CD4-positive, CD25-positive, alpha-beta regulatory T cell (primary cell): Measurements from ENCODE around the gene AUTS2. TPM values are rescaled to one million over a fixed set of nuclear protein-coding genes. Genes with fewer than 3 reads are reported as not detected.

ENCODE experiments used
- ATAC-seq, 2 donors: fragments of 150-1000 bp; cut with Tn5 transposase; one replicate each; pipeline ENCODE4 v1.10.0; 2021; ENCODE audit warnings: low read depth in 2 of 2, moderate number of reproducible peaks in 2 of 2, moderate library complexity in 1 of 2
- DNase-seq, 3 donors: peaks; one replicate each; pipeline versions ENCODE4 v3.0.0 to v3.0.0-alpha.2; 2012 to 2022; ENCODE audit warnings: mixed read lengths in 1 of 3
- H3K27ac ChIP-seq: one replicate; pipeline ENCODE4 v1.7.0; 2013; ENCODE audit warnings: mild to moderate bottlenecking, low read length; ENCODE audit not compliant: insufficient read depth, poor library complexity, severe bottlenecking
- H3K27me3 ChIP-seq: one replicate; pipeline ENCODE4 v1.7.0; 2013; ENCODE audit warnings: low read length; ENCODE audit not compliant: control insufficient read depth, insufficient read depth
- H3K36me3 ChIP-seq: one replicate; pipeline ENCODE4 v1.7.0; 2013; ENCODE audit warnings: mild to moderate bottlenecking, low read length, moderate library complexity; ENCODE audit not compliant: control insufficient read depth, insufficient read depth
- H3K4me1 ChIP-seq: 2 replicates; pipeline ENCODE4 v1.7.0; 2013; ENCODE audit warnings: mild to moderate bottlenecking, low read length; ENCODE audit not compliant: insufficient read depth, control insufficient read depth, poor library complexity, severe bottlenecking
- H3K4me3 ChIP-seq: one replicate; pipeline ENCODE4 v1.7.0; 2013; ENCODE audit warnings: low read depth, mild to moderate bottlenecking, low read length, moderate library complexity
- H3K9me3 ChIP-seq, 2 experiments: 1 replicate in 1 of 2; 2 replicates in 1 of 2; pipeline ENCODE4 v1.7.0; 2013; ENCODE audit warnings: low read length in 2 of 2, mild to moderate bottlenecking in 1 of 2, moderate library complexity in 1 of 2; ENCODE audit not compliant: control insufficient read depth in 2 of 2
- H3K27ac Mint-ChIP-seq, 3 donors: one replicate each; pipeline ENCODE4 v1.8.0; 2020 to 2022; ENCODE audit warnings: mild to moderate bottlenecking in 3 of 3, mixed read lengths in 3 of 3, moderate library complexity in 2 of 3
- H3K27me3 Mint-ChIP-seq: one replicate; pipeline ENCODE4 v1.8.0; 2022; ENCODE audit warnings: mild to moderate bottlenecking, mixed read lengths
- H3K36me3 Mint-ChIP-seq: one replicate; pipeline ENCODE4 v1.8.0; 2020; ENCODE audit warnings: mixed read lengths
- H3K4me1 Mint-ChIP-seq, 4 donors: one replicate each; pipeline ENCODE4 v1.8.0; 2020 to 2022; ENCODE audit warnings: mixed read lengths in 4 of 4, mild to moderate bottlenecking in 1 of 4
- H3K4me3 Mint-ChIP-seq, 4 donors: one replicate each; pipeline ENCODE4 v1.8.0; 2020 to 2022; ENCODE audit warnings: mild to moderate bottlenecking in 4 of 4, mixed read lengths in 4 of 4, moderate library complexity in 3 of 4
- H3K9me3 Mint-ChIP-seq, 7 donors: one replicate each; pipeline ENCODE4 v1.8.0; 2020 to 2022; ENCODE audit warnings: mixed read lengths in 7 of 7, mild to moderate bottlenecking in 3 of 7, moderate library complexity in 2 of 7
- polyA plus RNA-seq, 4 donors: library from polyadenylated mRNA; unstranded; fragments of 300-500 nt; fragmentation: Illumina TruSeq; gene quantifications; one replicate each; pipeline ENCODE4 v1.2.3, GENCODE V29; 2021
- total RNA-seq: library from RNA; stranded (reverse); gene quantifications from one replicate; pipeline ENCODE4 v1.2.3, GENCODE V29; 2022

Gene AUTS2
- total and polyA plus RNA-seq, 5 donors from 2014 or later, result 0.47 to 32.4 (median 0.74) TPM

GRCh38 chr7:70525991-70526390 is 927.7 kb downstream of the AUTS2 start:
- no peaks in the 10 kb centered on the region for H3K36me3 Mint-ChIP-seq
- H3K27me3 ChIP-seq, result no peaks in the 10 kb centered on the region
- no peak for ATAC-seq
- H3K36me3 ChIP-seq, result no peaks in the 10 kb centered on the region
- H3K27ac ChIP-seq, result no peak overlapping the region
- no peaks in the 10 kb centered on the region for H3K4me1 ChIP-seq
- H3K4me3 Mint-ChIP-seq, result no peak overlapping the region
- no peak overlapping the region for H3K4me3 ChIP-seq
- DNase-seq, result no peak
- H3K9me3 Mint-ChIP-seq, result peaks cover 0 to 9% (median 0%) of the 10 kb centered on the region in 7 donors
- no peaks in the 10 kb centered on the region for H3K9me3 ChIP-seq
- no peaks in the 10 kb centered on the region for H3K4me1 Mint-ChIP-seq
- H3K27me3 Mint-ChIP-seq, result no peaks in the 10 kb centered on the region
- no peak overlapping the region for H3K27ac Mint-ChIP-seq

GRCh38 chr7:70527520-70528115 is 929.3 kb downstream of the AUTS2 start:
- ATAC-seq (no peak), DNase-seq (no peak)
- Mint-ChIP-seq H3K4me1 (no peaks in the 10 kb centered on the region), H3K27ac (no peak overlapping the region), H3K36me3 (no peaks in the 10 kb centered on the region), H3K9me3 (peaks cover 0 to 9% (median 0%) of the 10 kb centered on the region in 7 donors), H3K27me3 (no peaks in the 10 kb centered on the region), H3K4me3 (no peak overlapping the region)
- H3K36me3 ChIP-seq, result no peaks in the 10 kb centered on the region
- H3K27me3 ChIP-seq, result no peaks in the 10 kb centered on the region
- H3K4me3 ChIP-seq, result no peak overlapping the region
- H3K9me3 ChIP-seq, result no peaks in the 10 kb centered on the region
- no peaks in the 10 kb centered on the region for H3K4me1 ChIP-seq
- no peak overlapping the region for H3K27ac ChIP-seq

GRCh38 chr7:70529436-70529835 is 931.2 kb downstream of the AUTS2 start:
- H3K9me3 ChIP-seq, result no peaks in the 10 kb centered on the region
- Mint-ChIP-seq H3K36me3 (no peaks in the 10 kb centered on the region), H3K27me3 (no peaks in the 10 kb centered on the region), H3K4me1 (no peaks in the 10 kb centered on the region), H3K27ac (no peak overlapping the region), H3K4me3 (no peak overlapping the region), H3K9me3 (peaks cover 0 to 13% (median 2%) of the 10 kb centered on the region in 7 donors)
- H3K4me1 ChIP-seq, result no peaks in the 10 kb centered on the region
- no peak overlapping the region for H3K4me3 ChIP-seq
- no peaks in the 10 kb centered on the region for H3K36me3 ChIP-seq
- H3K27ac ChIP-seq, result no peak overlapping the region
- ATAC-seq, result no peak
- no peaks in the 10 kb centered on the region for H3K27me3 ChIP-seq
- no peak for DNase-seq

GRCh38 chr7:70529914-70530585 is 931.8 kb downstream of the AUTS2 start:
- no peaks in the 10 kb centered on the region for H3K36me3 ChIP-seq
- H3K4me1 ChIP-seq, result no peaks in the 10 kb centered on the region
- Mint-ChIP-seq H3K9me3 (peaks cover 0 to 12% (median 2%) of the 10 kb centered on the region in 7 donors), H3K36me3 (no peaks in the 10 kb centered on the region), H3K27ac (no peak overlapping the region), H3K4me3 (no peak overlapping the region), H3K27me3 (no peaks in the 10 kb centered on the region), H3K4me1 (no peaks in the 10 kb centered on the region)
- H3K27me3 ChIP-seq, result no peaks in the 10 kb centered on the region
- H3K27ac ChIP-seq, result no peak overlapping the region
- H3K9me3 ChIP-seq, result no peaks in the 10 kb centered on the region
- no peak overlapping the region for H3K4me3 ChIP-seq
- ATAC-seq (no peak), DNase-seq (no peak)

GRCh38 chr7:70533614-70534013 is 935.3 kb downstream of the AUTS2 start:
- no peak overlapping the region for H3K27ac ChIP-seq
- no peak overlapping the region for H3K27ac Mint-ChIP-seq
- peaks cover 0 to 8% (median 2%) of the 10 kb centered on the region in 7 donors for H3K9me3 Mint-ChIP-seq
- no peak for DNase-seq
- H3K27me3 Mint-ChIP-seq, result peaks cover 4% of the 10 kb centered on the region
- H3K36me3 Mint-ChIP-seq, result no peaks in the 10 kb centered on the region
- H3K27me3 ChIP-seq, result no peaks in the 10 kb centered on the region
- H3K36me3 ChIP-seq, result no peaks in the 10 kb centered on the region
- H3K9me3 ChIP-seq, result no peaks in the 10 kb centered on the region
- no peaks in the 10 kb centered on the region for H3K4me1 Mint-ChIP-seq
- H3K4me3 Mint-ChIP-seq, result no peak overlapping the region
- no peaks in the 10 kb centered on the region for H3K4me1 ChIP-seq
- no peak for ATAC-seq
- H3K4me3 ChIP-seq, result no peak overlapping the region

GRCh38 chr7:70539205-70539604 is 940.9 kb downstream of the AUTS2 start:
- no peak for DNase-seq
- Mint-ChIP-seq H3K27ac (no peak overlapping the region), H3K4me1 (no peaks in the 10 kb centered on the region), H3K27me3 (peaks cover 4% of the 10 kb centered on the region), H3K9me3 (peaks cover 0 to 6% (median 0%) of the 10 kb centered on the region in 7 donors), H3K36me3 (no peaks in the 10 kb centered on the region), H3K4me3 (no peak overlapping the region)
- H3K4me3 ChIP-seq, result no peak overlapping the region
- no peak overlapping the region for H3K27ac ChIP-seq
- H3K9me3 ChIP-seq, result no peaks in the 10 kb centered on the region
- no peaks in the 10 kb centered on the region for H3K4me1 ChIP-seq
- no peaks in the 10 kb centered on the region for H3K36me3 ChIP-seq
- H3K27me3 ChIP-seq, result no peaks in the 10 kb centered on the region
- no peak for ATAC-seq

- no peak overlapping the region for H3K27ac ChIP-seq
- peaks cover 0 to 6% (median 0%) of the 10 kb centered on the region in 7 donors for H3K9me3 Mint-ChIP-seq
- H3K9me3 ChIP-seq, result no peaks in the 10 kb centered on the region
- H3K4me1 Mint-ChIP-seq, result no peaks in the 10 kb centered on the region
- H3K4me1 ChIP-seq, result no peaks in the 10 kb centered on the region
- no peak overlapping the region for H3K27ac Mint-ChIP-seq
- H3K4me3 Mint-ChIP-seq, result no peak overlapping the region
- no peaks in the 10 kb centered on the region for H3K36me3 ChIP-seq
- ATAC-seq (no peak), DNase-seq (no peak)
- peaks cover 4% of the 10 kb centered on the region for H3K27me3 Mint-ChIP-seq
- H3K4me3 ChIP-seq, result no peak overlapping the region
- H3K27me3 ChIP-seq, result no peaks in the 10 kb centered on the region
- H3K36me3 Mint-ChIP-seq, result no peaks in the 10 kb centered on the region
These were observed 941.3 kb downstream of the AUTS2 start for GRCh38 chr7:70539617-70540016.

- Mint-ChIP-seq H3K9me3 (peaks cover 0 to 8% (median 2%) of the 10 kb centered on the region in 7 donors), H3K4me1 (no peaks in the 10 kb centered on the region), H3K27ac (no peak overlapping the region), H3K27me3 (peaks cover 4% of the 10 kb centered on the region), H3K4me3 (no peak overlapping the region), H3K36me3 (no peaks in the 10 kb centered on the region)
- no peak for DNase-seq
- no peaks in the 10 kb centered on the region for H3K36me3 ChIP-seq
- no peak for ATAC-seq
- H3K4me3 ChIP-seq, result no peak overlapping the region
- H3K27me3 ChIP-seq, result no peaks in the 10 kb centered on the region
- no peaks in the 10 kb centered on the region for H3K9me3 ChIP-seq
- H3K4me1 ChIP-seq, result no peaks in the 10 kb centered on the region
- H3K27ac ChIP-seq, result no peak overlapping the region
These were observed 942.4 kb downstream of the AUTS2 start for GRCh38 chr7:70540641-70541040.
